GM12875 (cell line): ENCODE measurements around the gene WT1.

Experiments used
- H3K4me3 ChIP-seq: one replicate; pipeline ENCODE4 v1.5.1; 2011; ENCODE audit warnings: low read depth, low read length, control low read depth
- TF ChIP-seq, protein P1 (sequence below): IDR thresholded peaks from 2 replicates; pipeline ENCODE4 v1.5.1; 2011; ENCODE audit warnings: low read depth, mild to moderate bottlenecking, control low read depth, inconsistent platforms, low read length, moderate library complexity, borderline replicate concordance; ENCODE audit not compliant: insufficient read depth

WT1 gene

DNA sequence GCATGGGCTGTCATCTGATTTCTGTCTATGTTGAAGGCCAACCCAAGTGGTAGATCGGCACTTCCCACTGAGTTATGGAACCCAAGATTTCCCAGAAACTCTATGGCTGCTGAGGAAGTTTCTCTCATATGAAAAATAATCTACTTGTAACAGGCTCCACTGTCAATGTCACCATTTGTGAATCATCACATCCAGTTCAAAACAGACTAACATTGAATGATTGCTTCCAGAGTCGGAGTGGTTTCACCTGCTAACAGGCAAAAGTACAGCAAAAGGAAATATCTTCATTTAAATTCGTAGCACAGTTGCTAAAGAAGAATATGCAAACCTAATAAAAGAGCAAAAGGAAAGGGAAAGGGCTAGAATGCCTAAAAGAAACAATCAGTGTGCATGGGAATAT is 12.8 kb downstream of the WT1 start:
- TF ChIP-seq, protein P1, sequence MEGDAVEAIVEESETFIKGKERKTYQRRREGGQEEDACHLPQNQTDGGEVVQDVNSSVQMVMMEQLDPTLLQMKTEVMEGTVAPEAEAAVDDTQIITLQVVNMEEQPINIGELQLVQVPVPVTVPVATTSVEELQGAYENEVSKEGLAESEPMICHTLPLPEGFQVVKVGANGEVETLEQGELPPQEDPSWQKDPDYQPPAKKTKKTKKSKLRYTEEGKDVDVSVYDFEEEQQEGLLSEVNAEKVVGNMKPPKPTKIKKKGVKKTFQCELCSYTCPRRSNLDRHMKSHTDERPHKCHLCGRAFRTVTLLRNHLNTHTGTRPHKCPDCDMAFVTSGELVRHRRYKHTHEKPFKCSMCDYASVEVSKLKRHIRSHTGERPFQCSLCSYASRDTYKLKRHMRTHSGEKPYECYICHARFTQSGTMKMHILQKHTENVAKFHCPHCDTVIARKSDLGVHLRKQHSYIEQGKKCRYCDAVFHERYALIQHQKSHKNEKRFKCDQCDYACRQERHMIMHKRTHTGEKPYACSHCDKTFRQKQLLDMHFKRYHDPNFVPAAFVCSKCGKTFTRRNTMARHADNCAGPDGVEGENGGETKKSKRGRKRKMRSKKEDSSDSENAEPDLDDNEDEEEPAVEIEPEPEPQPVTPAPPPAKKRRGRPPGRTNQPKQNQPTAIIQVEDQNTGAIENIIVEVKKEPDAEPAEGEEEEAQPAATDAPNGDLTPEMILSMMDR = no peak
- H3K4me3 ChIP-seq = no peak overlapping the region

GRCh38 chr11:32421992-32422391 is 13.3 kb downstream of the WT1 start:
- no peak overlapping the region for H3K4me3 ChIP-seq
- TF ChIP-seq, protein P1 = no peak

DNA sequence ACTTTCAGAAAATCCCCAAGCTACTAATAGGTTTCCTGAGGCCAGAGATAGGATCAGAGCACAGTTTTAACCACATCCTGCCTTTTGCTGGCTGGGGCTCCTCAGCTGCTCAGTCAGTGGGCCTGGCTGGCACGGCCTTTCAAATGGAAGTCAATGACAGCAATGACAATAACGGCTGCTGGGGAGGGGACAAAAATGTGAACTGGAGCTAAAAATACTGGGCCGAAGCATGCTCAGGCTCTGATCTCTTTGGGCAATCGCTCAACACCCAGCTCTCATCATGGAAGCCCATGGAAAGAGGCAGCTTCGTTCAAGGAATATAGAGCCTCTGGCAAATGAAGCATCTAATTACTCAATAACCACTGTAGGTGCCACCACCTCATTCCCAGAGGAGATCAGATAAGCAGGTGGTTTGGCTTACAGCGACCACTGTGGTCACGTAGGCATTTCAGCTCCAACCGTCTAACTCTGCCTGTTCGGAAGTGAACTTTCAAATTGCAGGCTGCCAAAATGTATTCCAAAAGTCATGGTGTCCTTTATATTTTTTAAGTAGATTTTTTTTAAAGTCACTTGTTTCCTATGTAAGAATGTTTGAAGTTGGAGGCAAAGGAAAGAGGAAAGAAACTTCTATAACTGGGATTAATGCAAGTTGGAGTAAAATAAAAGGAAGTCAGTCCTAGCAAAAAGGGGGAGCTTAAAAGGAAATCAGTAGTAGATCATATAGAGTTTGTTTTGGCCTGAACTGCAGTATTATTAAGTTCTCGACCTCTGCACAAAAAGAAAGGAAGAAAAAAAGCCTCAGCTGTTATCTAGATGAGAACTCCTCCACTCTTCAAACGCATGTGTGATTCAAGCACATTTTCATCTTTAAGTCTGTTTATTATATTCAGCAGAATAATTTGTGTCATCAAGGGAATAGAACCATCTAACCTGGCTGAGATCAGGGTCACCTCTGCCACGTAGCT is 14.1 kb downstream of the WT1 start:
- no peak overlapping the region for H3K4me3 ChIP-seq
- TF ChIP-seq, protein P1 = no peak

DNA sequence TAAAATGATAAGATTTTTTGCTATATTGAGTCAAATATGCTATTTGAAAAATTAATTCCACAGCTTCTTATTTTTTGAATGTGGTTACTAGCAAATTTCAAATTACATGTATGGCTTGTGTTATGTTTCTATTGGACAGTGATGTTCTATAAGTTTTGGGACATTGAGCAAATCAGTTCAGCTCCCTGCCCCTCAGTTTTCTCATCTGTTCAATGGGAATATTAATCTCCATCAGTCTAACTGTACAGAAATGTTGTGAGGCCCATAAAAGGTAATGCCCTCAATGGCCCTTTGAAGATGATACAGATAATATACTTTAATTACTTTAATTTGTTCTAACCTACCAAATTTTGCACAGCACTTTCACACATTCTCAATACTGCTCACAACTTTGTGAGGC is 15.2 kb downstream of the WT1 start:
- H3K4me3 ChIP-seq = no peak overlapping the region
- TF ChIP-seq, protein P1 = no peak

DNA sequence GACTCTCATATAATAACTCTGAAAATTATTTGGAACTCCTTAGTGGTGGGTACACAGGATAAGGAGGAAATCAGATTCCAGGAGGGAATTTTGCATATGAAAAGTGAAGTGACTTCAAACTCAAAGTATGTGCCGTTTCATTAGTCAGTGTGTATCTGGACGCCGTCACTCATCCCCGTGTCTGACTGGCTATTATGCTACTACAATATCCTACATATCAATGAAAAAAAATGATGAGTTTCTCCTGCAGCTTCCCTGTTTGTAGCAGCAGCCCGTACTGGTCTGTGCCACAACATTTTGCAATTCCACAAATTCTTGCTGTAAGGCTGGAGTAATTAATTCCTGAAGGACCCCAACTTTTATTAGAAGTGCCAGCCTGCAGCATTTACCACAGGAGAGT is 16.5 kb downstream of the WT1 start:
- TF ChIP-seq, protein P1 = no peak
- H3K4me3 ChIP-seq = no peak overlapping the region

- H3K4me3 ChIP-seq = no peak overlapping the region
- TF ChIP-seq, protein P1 = no peak
Measured at GRCh38 chr11:32417806-32418205, 17.5 kb downstream of the WT1 start.

DNA sequence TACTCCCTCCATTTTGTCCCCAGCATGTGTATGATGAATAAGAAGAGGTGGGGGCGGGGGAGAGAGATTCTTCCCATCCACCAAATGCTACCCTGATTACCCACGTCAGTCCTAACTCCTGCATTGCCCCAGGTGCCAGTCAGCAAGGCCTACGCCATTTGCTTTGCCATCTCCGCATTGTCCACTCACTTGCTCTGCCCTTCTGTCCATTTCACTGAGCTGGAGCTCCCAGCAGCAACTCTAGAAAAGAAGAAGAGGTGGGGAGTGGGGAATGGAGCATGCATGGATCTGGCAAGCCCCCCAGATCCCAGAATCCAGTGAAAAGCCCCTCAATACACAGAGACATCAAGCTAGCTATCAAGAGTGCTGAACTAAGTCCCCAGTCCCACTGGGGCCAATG is 19.0 kb downstream of the WT1 start:
- no peak overlapping the region for H3K4me3 ChIP-seq
- TF ChIP-seq, protein P1 = no peak
